Activated CD8-positive, alpha-beta T cell treated with anti-CD3 and anti-CD28 coated beads, Interleukin-2, amount 10 ng/mL, durations not matched to agents 7 days and 5 days (primary cell): ENCODE data around the gene KRTAP5-2. TPM values are rescaled to one million over a fixed set of nuclear protein-coding genes. Genes with fewer than 3 reads are reported as not detected.

Experiments used
- ATAC-seq: fragments of 150-1000 bp; cut with Tn5 transposase; one replicate; pipeline ENCODE4 v1.10.0; 2021; ENCODE audit warnings: moderate library complexity
- CTCF ChIA-PET: fragments of 350-600 bp; sonication (Branson Sonifier 250); formaldehyde crosslinking; loops from one replicate; lab custom pipeline; 2021; ENCODE audit warnings: antibody characterized with exemption; lab: Charles Lee
- POLR2A ChIA-PET: fragments of 350-600 bp; sonication (Branson Sonifier 250); formaldehyde crosslinking; loops from one replicate; lab custom pipeline; 2021; ENCODE audit warnings: antibody characterized with exemption; lab: Charles Lee
- DNase-seq: peaks from one replicate; pipeline ENCODE4 v3.0.0-alpha.2; 2020
- H3K27ac Mint-ChIP-seq: one replicate; pipeline ENCODE4 v1.8.0; 2021; ENCODE audit warnings: mild to moderate bottlenecking, mixed read lengths
- H3K27me3 Mint-ChIP-seq: one replicate; pipeline ENCODE4 v1.8.0; 2021; ENCODE audit warnings: low read depth, mixed read lengths
- H3K36me3 Mint-ChIP-seq: one replicate; pipeline ENCODE4 v1.8.0; 2021; ENCODE audit warnings: low read depth, mixed read lengths
- H3K4me1 Mint-ChIP-seq: one replicate; pipeline ENCODE4 v1.8.0; 2021; ENCODE audit warnings: low read depth, mixed read lengths
- H3K4me3 Mint-ChIP-seq: one replicate; pipeline ENCODE4 v1.8.0; 2021; ENCODE audit warnings: mild to moderate bottlenecking, mixed read lengths
- H3K9me3 Mint-ChIP-seq: one replicate; pipeline ENCODE4 v1.8.0; 2022; ENCODE audit warnings: mixed read lengths; ENCODE audit not compliant: insufficient read depth
- total RNA-seq, 2 experiments: library from RNA; stranded (reverse); gene quantifications; one replicate each; pipeline ENCODE4 v1.2.3, GENCODE V29; 2021

The KRTAP5-2 gene
- total RNA-seq, 2 experiments from 2014 or later, result not detected

- no peaks in the 10 kb centered on the region for H3K4me1 Mint-ChIP-seq
- no peak for ATAC-seq
- no peak for DNase-seq
- no peaks in the 10 kb centered on the region for H3K9me3 Mint-ChIP-seq
- no peak overlapping the region for H3K27ac Mint-ChIP-seq
- no peak overlapping the region for H3K4me3 Mint-ChIP-seq
- POLR2A ChIA-PET, result no interaction called here
- CTCF ChIA-PET, result interaction anchor here (0.8 to 1.8 kb wide), 2 partner anchors 11 to 17 kb away, joined by 3 to 5 read pairs; no protein-coding TSS in a partner anchor
- no peaks in the 10 kb centered on the region for H3K27me3 Mint-ChIP-seq
- no peaks in the 10 kb centered on the region for H3K36me3 Mint-ChIP-seq
Measured at GRCh38 chr11:1557904-1558774, 40.0 kb downstream of the KRTAP5-2 start.

GRCh38 chr11:1557051-1557884, 40.8 kb downstream of the KRTAP5-2 start:
- DNase-seq, result no peak
- ChIA-PET POLR2A (no interaction called here), CTCF (interaction anchor here (1.8 kb wide), 1 partner anchor 17 kb away, joined by 5 read pairs; no protein-coding TSS in a partner anchor)
- Mint-ChIP-seq H3K4me1 (no peaks in the 10 kb centered on the region), H3K36me3 (no peaks in the 10 kb centered on the region), H3K9me3 (no peaks in the 10 kb centered on the region), H3K4me3 (no peak overlapping the region), H3K27ac (no peak overlapping the region), H3K27me3 (no peaks in the 10 kb centered on the region)
- no peak for ATAC-seq

- no peak for DNase-seq
- ChIA-PET CTCF (no interaction called here), POLR2A (no interaction called here)
- no peaks in the 10 kb centered on the region for H3K36me3 Mint-ChIP-seq
- no peak overlapping the region for H3K4me3 Mint-ChIP-seq
- no peaks in the 10 kb centered on the region for H3K9me3 Mint-ChIP-seq
- H3K4me1 Mint-ChIP-seq, result no peaks in the 10 kb centered on the region
- H3K27ac Mint-ChIP-seq, result no peak overlapping the region
- no peaks in the 10 kb centered on the region for H3K27me3 Mint-ChIP-seq
- no peak for ATAC-seq
Measured at GRCh38 chr11:1556278-1556902, 41.7 kb downstream of the KRTAP5-2 start.

GRCh38 chr11:1555713-1556153, 42.4 kb downstream of the KRTAP5-2 start:
- ChIA-PET POLR2A (no interaction called here), CTCF (no interaction called here)
- Mint-ChIP-seq H3K27ac (no peak overlapping the region), H3K4me3 (no peak overlapping the region), H3K9me3 (no peaks in the 10 kb centered on the region), H3K36me3 (no peaks in the 10 kb centered on the region), H3K4me1 (no peaks in the 10 kb centered on the region), H3K27me3 (no peaks in the 10 kb centered on the region)
- no peak for DNase-seq
- ATAC-seq, result no peak

- no peak overlapping the region for H3K27ac Mint-ChIP-seq
- H3K4me1 Mint-ChIP-seq, result no peaks in the 10 kb centered on the region
- H3K36me3 Mint-ChIP-seq, result no peaks in the 10 kb centered on the region
- POLR2A ChIA-PET, result no interaction called here
- H3K4me3 Mint-ChIP-seq, result no peak overlapping the region
- CTCF ChIA-PET, result no interaction called here
- ATAC-seq (no peak), DNase-seq (no peak)
- no peaks in the 10 kb centered on the region for H3K27me3 Mint-ChIP-seq
- H3K9me3 Mint-ChIP-seq, result no peaks in the 10 kb centered on the region
Measured at GRCh38 chr11:1554981-1555712, 42.9 kb downstream of the KRTAP5-2 start.

GRCh38 chr11:1553808-1554594, 44.1 kb downstream of the KRTAP5-2 start:
- ChIA-PET CTCF (interaction anchor here (1.7 kb wide), 1 partner anchor 21 kb away, joined by 4 read pairs; no protein-coding TSS in a partner anchor), POLR2A (no interaction called here)
- Mint-ChIP-seq H3K4me3 (no peak overlapping the region), H3K9me3 (no peaks in the 10 kb centered on the region), H3K36me3 (no peaks in the 10 kb centered on the region), H3K27ac (no peak overlapping the region), H3K4me1 (no peaks in the 10 kb centered on the region), H3K27me3 (peaks cover 7% of the 10 kb centered on the region)
- ATAC-seq, result no peak
- no peak for DNase-seq

GRCh38 chr11:1549338-1550330, 48.5 kb downstream of the KRTAP5-2 start:
- Mint-ChIP-seq H3K27ac (no peak overlapping the region), H3K4me3 (no peak overlapping the region), H3K36me3 (no peaks in the 10 kb centered on the region), H3K27me3 (peaks cover 28% of the 10 kb centered on the region), H3K9me3 (no peaks in the 10 kb centered on the region), H3K4me1 (peaks cover 4% of the 10 kb centered on the region)
- ChIA-PET CTCF (interaction anchor here (1.8 kb wide), 1 partner anchor 25 kb away, joined by 6 read pairs; no protein-coding TSS in a partner anchor), POLR2A (no interaction called here)
- ATAC-seq (no peak), DNase-seq (no peak)

- POLR2A ChIA-PET, result no interaction called here
- Mint-ChIP-seq H3K4me1 (peaks cover 4% of the 10 kb centered on the region), H3K27ac (no peak overlapping the region), H3K9me3 (no peaks in the 10 kb centered on the region), H3K27me3 (peaks cover 29% of the 10 kb centered on the region), H3K36me3 (no peaks in the 10 kb centered on the region), H3K4me3 (no peak overlapping the region)
- ATAC-seq (no peak), DNase-seq (no peak)
- CTCF ChIA-PET, result interaction anchor here (1.8 to 2.2 kb wide), 2 partner anchors 26 to 27 kb away, joined by 6 to 48 read pairs; no protein-coding TSS in a partner anchor
Measured at GRCh38 chr11:1548221-1549070, 49.6 kb downstream of the KRTAP5-2 start.

- peaks cover 29% of the 10 kb centered on the region for H3K27me3 Mint-ChIP-seq
- ATAC-seq (no peak), DNase-seq (no peak)
- no peak overlapping the region for H3K27ac Mint-ChIP-seq
- no peaks in the 10 kb centered on the region for H3K36me3 Mint-ChIP-seq
- H3K9me3 Mint-ChIP-seq, result no peaks in the 10 kb centered on the region
- H3K4me1 Mint-ChIP-seq, result peaks cover 4% of the 10 kb centered on the region
- H3K4me3 Mint-ChIP-seq, result no peak overlapping the region
- CTCF ChIA-PET, result interaction anchor here (1.2 to 2.2 kb wide), 2 partner anchors 27 to 604 kb away, joined by 3 to 48 read pairs; no protein-coding TSS in a partner anchor
- POLR2A ChIA-PET, result no interaction called here
Measured at GRCh38 chr11:1547467-1548098, 50.5 kb downstream of the KRTAP5-2 start.
